Measurements from ENCODE around the gene AOPEP.
"Not testable (repeated sequence)": the region's sequence is repeated elsewhere in the genome, so short reads cannot be mapped to it uniquely, and the experiment has no call there.

Gene AOPEP

DNA sequence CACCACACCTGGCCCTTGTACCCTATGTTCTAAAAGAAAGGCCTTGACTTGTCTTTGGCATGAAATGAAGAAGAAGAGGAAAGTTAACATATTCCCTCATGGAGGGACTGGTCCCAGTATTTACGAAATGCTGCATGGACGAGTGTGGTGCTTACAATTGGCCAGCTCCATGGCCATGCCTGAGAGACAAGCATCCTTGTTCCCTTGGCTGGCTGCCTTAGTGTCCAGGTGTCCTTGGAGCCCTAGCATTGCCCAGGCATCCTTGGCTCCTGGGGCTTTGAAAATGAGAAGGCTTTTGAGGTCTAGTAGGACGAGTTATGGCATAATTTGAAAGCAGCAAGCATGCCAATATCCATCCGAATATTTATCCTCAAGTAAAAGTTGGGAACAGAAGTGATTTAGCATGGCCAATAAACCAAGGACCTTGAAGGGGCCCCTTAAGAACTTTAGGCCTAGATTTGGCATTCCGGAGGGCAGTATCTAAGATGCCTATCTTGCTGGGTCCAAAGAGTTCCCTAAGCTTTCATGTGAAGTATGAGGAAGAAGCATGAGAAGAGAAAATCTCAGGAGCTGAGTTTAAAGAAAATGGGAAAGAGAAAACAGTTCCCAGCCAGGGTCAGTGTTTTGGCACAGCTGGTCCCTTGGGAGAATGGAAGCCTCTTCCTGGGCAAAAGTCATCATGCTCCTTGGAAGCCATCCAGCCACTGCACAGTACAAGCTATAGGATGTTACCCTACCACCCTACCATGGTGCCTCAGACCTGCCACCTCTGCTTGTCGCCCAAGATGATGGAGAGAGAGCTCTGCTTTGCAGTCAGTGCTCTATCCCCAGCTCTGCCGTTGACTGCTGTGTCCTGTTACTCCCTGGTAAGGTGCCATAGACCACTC, 91.0 kb downstream of the AOPEP start:
- no peak for DNase-seq (ENCODE audit: low read depth)

DNA sequence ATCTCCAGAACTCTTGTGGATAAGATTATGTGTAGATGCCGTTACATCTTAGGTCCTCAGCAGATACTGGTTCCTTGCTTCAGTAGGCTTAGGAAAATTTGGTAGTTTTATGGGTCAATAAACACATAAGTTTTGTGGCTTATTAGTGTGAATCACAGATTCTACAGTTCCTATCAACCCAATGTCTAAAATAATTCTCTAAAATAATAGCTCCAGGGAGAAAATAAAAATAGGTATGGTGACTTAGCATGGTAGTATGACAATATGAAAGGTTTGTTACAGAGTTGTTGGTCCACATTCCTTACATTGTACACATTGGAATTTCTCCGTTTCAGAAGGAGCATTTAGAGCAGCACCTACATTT, 91.7 kb downstream of the AOPEP start:
- DNase-seq (ENCODE audit: low read depth), result no peak

DNA sequence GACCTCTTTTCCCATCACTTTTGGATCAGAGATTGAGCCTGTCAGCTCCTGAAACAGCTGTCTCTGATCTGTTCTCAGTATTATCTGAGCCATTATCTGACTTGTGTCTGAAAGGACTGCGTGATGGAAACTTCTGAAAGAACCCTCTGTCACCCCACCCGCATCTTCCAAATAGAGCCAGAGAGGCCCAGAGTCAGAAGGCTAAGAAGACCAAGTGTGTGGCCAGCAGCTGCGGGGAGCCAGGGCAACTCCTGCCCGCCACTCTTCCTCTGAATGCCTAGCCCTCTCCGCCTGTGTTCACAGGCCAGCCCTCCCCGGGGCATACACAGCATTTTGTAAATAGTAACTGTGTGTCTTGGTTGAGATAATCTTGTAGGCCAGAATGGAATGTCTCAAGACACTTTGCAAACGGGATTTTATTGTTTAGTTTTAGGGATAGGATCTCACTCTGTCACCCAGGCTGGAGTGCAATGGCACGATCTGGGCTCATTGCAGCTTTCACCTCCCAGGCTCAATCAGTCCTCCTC, 92.7 kb downstream of the AOPEP start:
- DNase-seq (ENCODE audit: low read depth), result no peak

DNA sequence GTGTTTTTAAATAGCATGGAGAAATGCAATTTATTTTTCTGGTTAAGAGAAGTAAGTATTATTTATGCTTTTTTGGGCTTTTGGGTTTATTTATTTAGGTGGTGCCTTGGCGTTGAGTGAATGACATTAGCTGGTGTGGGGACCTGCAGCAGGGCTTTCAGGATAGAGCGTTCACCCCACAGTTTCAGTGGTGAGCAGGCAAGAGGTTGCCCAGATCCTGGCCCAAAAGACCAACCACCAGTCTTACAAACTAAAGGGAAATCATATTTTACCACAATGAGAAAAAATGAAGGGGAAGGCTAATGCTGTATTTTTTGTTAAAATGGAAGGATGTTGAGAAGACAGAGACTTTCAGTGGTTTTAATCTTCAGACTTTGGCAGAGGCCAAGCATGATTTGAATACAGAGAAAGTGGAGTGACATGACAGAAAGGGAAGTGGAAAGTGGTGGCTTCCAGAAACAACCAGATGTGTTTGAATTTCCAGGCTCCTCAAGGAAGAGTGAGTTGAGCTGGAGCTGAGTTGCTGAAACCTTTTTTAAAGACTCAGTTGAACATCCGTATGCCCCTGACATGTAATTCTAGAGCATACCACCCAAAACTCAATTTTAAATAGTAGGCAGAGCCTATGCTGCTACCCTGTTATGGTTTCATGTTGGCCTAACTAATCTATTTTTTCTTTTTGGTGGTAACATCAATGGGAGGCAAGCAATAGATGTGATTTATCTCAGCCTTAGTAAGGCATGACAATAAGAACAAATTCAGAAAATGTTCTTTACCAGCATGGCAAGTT, 94.8 kb downstream of the AOPEP start:
- no peak for DNase-seq (ENCODE audit: low read depth)

DNA sequence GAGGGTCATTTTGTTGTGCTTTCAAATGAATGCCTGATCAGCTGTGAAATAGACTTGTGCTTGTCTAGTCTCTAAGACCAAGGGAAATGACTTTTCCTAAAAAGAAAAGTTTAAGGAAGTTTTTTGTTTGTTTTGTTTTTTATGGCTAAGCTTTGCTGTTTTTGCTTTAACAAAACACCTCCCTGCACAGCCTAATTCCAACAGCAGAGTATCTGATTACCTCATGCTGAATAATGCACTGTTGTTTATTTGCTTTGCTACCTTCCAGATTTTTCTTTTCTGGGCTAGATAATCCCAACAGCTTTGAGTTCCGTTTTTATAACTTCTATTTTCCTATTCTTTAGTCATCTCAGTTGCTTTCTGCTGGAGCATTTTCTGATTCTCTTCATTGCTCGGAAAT, 95.8 kb downstream of the AOPEP start:
- no peak for DNase-seq (ENCODE audit: low read depth)

DNA sequence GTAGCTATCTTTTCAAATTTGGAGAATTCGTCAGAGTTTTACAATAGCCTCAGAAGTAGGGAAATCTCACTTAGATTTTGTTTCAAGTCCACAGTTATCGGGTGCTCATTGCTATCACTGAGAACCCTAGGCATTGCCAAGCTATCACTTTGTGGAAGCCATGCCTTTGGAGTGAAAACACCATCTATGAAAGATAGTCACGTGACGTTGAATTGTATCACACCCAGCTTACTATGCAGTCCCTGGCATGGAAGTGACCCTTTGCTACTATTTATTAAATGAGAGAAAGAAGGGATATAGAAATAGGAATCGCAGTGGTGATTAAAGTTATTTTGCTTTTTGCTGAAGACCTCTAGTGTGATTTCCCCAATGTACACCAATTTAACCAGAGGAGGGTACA, 97.2 kb downstream of the AOPEP start:
- no peak for DNase-seq (ENCODE audit: low read depth)

DNA sequence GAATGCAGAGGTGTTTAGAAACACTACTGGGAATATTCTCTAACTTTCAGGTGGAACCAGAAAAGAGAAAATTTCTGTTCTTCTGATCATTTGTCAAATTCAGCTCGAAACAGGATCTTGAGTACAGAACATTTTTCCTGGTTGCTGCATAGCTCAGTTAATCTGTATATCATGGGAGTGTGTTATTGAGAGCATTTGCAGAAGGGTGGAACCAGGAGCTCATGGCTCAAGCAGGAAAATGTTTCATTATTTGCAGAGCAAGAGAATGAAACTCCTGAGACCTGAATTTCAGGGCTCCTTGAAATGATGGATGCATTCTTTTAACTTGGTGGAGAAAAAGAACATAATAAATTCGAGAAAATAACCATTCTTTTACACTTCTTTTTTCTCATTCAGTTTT, 97.9 kb downstream of the AOPEP start:
- no peak for DNase-seq (ENCODE audit: low read depth)

DNA sequence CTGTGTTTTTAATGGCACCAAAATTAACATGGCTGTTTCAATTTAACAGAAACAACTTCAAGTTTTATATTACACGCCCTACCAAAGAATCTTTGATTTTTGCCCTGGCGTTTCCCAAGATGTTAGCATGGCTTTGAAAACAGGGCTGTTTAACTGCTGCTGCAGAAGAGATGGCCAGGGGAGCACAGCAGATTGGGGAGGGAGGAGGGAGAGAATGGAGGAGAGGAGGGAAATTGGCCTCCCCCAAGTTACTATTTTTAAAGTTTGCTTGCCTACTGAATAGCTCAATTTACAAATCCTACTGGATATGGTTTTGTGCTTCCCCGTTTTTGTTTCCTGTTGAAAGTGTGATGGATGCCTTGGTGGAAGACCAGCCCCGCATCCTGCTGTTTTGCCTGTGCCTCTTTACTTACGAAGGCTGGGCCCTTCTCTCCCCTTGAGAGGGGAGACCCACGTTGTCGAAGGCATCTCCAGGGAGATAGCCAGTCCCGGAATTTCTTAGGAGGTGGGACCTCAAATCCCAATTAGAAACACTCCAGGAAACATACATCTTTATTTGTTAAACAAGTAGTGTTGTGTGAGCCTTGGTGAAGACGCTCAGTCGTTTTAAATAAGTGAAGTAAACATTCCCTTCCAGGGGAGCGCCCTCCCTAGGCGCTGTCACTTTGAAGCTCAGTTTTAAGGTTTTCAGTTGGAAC, 98.6 kb downstream of the AOPEP start:
- no peak for DNase-seq (ENCODE audit: low read depth)

DNA sequence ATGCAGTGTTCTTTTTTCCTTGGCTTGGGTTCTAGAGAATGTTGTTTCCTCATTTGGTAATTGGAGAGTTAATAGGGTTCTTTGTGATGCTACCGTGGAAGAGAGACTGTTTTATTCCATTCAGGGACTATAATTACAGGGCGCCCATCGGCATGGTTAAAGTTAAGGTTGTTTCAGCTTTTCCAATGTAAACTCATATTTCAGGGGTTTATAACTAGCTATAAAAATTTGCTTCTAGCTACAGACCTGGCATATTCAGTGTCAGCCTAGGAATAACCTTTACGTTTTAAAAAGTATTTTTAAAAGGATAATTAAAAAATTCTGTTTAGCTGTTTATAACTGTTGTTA, 99.1 kb downstream of the AOPEP start:
- no peak for DNase-seq (ENCODE audit: low read depth)

DNA sequence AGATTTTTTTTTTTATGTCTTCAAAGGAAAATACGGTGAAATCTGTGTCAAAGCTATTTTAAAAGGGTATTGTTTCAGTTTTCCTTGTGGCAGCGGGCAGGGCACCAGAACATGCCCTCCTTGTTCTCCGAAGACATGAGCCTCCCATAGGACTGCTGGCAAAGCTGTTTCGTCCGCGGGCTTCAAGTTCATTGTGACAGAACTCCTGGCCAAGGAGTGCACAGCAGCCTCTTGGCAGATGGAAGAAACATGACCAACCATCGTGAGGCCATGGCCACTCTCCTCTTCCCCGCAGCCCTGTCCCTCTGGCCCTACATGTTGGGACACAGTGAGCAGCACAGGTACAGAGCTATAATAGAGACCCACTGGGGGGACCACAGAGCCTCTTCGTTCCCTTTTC, 99.5 kb downstream of the AOPEP start:
- DNase-seq (ENCODE audit: low read depth), result no peak

DNA sequence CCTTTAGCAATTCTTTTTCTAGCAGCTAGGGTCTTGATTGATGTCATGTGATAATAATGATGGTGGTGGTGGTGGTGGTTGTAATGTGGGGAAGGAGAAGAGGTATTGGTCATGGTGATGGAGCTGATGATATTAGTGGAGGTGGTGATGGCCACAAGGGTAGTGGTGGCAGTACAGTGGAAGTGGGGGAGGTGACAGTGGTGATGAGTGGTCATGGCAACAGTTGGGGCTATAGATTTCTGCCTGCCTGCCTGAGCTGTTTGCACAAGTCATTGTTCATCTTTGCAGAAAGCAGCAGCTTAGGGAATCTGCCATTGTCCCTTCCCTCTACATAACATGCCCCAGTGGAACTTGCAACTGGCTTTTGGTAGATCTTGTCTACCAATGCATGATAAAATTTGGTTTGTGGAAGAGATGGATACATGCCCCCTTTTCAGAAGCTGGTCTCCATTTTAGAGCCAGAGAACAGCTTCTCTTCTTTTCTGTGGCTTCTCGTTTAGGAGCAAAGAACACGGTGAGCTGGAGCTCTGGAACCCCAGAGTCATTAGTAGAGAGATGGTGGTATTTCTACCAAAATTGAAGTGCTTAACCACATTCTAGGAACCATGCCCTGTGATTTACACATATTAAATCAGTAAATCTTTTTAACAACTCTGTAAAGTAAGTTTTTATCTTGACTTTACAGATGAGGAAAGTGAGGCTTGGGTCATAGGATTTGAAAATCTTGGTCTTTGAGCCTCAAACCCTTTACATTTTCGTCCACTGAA, 100.3 kb downstream of the AOPEP start:
- no peak for DNase-seq (ENCODE audit: low read depth)

DNA sequence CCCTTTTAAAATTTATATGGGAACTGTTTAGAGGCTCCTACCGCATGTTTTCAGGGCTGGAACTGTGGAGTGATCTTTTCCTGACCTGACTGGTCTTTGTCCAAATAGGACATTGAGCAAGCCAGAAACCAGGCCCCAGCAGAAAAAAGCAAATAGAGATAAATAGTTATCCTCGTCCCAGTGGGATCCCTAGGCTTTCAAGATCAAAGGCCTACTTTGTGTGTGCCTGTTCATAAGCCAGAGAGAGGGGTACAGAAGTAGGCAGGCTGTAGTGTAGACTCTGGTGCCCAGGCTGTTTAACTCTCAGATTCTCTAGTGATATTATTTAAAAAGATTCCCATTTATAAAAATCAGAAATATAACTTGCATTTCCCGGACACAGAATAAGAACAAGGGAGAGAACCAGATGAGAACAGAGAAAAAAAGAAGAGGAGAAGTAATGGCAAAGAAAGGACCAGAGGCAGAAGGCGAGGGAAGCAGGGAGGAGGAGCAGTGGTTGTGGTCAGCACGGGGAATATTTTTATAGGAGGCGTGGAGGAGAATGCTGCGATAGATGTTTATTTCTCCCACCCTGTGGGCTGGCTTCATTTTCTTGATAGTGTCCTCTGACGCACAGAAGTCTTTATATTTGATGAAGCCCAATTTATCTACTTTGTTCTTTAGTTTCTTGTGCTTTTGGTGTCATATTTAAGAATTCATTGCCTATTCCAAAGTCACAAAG, 101.2 kb downstream of the AOPEP start:
- DNase-seq (ENCODE audit: low read depth), result no peak

DNA sequence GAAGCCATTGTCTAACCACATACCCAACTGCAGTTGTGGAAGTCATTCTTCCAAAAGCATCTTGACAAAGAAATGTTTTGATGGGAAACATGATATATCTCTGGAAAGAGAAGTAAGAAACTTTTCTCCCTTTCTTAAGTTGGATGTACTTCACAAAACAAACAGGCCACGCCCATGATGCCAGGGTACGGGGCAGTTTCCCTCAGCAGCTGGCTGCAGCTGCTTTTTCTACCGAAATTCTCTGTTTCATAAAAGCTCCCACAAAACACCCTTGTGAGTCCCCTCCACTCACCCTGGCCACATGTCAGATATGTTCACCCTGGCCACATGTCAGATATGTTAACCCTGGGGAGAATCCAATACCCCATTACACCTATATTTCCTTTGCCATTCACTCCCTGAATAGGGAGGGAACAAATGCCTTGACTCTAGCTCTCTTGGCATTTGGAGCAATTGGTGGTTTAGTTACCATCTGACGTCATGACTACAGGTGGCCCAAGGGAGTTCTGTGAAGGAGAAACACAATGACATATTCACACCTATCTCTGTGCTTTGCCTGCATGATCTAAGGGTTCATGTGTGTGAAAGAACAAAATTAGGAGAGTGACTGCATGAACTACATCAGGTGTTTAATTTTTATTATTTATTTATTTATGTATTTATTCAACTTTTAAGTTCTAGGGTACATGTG, 103.0 kb downstream of the AOPEP start:
- no peak for DNase-seq (ENCODE audit: low read depth)

DNA sequence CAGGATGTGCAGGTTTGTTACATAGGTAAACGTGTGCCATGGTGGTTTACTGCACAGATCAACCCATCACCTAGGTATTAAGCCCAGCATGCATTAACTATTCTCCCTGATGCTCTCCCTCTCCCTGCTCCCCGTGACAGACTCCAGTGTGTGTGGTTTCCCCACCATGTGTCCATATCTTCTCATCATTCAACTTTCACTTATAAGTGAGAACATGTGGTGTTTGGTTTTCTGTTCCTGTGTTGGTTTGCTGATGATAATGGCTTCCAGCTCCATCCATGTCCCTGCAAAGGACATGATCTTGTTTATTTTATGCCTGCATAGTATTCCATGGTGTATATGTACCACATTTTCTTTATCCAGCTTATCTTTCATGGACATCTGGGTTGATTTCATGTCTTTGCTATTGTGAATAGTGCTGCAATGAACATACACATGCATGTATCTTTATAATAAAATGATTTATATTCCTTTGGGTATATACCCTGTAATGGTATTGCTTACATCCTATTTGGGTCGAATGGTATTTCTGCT, 103.6 kb downstream of the AOPEP start:
- DNase-seq (ENCODE audit: low read depth), result not testable (repeated sequence)

DNA sequence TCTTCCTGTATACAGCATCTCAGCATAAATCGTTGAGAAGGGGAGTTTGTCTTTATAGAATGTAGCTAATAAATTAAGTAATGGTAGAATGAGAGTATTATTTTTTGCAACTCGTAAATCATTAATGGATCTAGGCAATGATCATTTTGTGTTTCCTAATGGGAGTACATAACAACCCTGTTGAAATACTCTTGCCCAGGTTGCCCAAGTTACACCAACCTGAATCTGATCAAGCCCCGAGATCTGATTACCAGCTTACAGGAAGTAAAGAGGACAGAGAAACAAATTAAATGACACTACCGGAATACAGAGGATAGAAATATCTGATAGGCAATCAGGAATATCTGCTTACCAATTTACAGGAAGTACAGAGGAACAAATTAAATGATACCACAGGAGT, 107.3 kb downstream of the AOPEP start:
- DNase-seq (ENCODE audit: low read depth), result no peak

DNA sequence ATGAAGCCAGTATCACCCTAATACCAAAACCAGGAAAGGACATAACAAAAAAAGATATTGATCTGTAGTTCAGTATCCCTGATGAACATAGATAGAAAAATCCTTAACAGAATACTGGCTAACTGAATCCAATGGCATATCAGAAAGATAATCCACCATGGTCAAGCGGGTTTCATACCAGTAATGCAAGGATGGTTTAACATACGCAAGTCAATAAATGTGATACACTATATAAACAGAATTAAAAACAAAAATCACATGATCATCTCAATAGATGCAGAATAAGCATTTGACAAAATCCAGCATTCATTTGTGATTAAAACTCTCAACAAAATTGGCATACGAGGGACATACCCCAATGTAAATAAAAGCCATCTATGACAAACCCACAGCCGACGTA, 110.9 kb downstream of the AOPEP start:
- DNase-seq (ENCODE audit: low read depth), result no peak

DNA sequence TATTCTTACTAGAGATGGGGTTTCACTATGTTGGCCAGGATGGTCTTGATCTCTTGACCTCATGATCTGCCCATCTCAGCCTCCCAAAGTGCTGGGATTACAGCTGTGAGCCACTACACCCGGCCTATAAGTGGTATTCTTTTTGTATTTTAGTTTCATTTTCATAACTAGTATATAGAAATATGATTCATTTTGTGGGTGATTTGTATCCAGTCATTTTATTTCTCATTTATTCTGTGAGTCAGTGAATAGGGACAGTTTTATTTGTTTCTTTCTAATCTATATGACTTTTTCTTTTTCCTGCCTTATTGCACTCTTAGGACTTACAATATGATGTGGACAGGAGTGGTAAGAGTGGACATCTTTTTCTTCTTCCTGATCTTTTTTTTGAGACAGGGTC, 112.9 kb downstream of the AOPEP start:
- DNase-seq (ENCODE audit: low read depth), result no peak

DNA sequence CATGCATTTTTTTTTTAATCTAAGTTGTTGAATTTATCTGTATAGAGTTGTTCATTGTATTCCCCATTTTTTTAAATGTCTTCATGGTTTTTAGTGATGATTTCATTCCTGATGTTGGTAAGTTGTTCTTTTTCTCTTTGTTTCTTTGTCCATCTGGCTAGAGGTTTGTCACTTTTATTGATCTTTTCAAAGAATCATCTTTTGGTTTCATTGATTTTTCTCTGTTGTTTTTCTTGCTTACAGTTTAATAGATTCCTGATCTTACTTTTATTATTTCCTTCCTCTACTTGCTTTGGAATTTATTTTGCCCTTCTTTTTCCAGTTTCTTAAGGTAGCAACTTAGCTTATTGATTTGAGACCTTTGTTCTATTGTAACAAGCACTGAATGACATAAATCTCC, 114.2 kb downstream of the AOPEP start:
- no peak for DNase-seq (ENCODE audit: low read depth)

DNA sequence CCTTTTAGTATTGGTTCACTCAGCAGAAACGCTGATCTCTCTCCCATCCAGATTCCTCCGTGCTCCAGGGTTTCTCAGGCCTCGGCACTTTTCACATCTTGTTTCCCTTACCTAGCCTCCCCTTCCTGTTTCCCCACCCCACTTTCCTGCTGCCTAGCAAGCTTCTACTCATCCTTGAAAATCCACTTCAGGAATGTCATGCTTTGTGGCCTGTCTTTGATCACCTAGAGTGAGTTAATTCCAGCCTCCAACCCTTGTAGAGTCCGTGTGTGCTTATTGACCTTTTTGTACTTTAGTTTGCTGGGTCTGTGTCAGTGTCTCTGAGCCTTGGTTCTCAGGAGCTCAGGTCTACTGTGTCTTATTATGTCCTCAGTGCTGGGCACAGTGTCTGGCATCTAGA, 116.6 kb downstream of the AOPEP start:
- DNase-seq (ENCODE audit: low read depth), result no peak

DNA sequence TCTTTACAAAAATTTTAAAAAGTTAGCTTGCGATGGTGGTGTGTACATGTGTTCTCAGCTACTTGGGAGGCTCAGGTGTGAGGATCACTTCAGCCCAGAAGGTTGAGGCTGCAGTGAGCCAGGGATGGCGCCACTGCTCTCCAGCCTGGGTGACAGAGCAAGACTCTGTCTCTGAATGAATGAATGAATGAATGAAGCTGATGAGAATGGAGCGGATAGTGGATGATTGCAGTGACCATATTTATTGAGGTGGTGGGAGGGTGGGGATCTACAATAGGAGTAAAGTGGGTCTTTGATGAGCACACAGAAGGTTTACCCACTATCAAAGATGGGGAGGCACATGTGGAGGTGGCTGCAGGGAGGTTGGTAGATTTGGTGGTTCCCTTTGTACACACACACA, 120.2 kb downstream of the AOPEP start:
- no peak for DNase-seq (ENCODE audit: low read depth)

Measured in activated T-helper 9 cell treated with anti-CD3 and anti-CD28 coated beads, Interleukin-2, amount 50 U/mL, for 16 hours (primary cell).